Measurements from ENCODE around the gene PIWIL1.

DNA sequence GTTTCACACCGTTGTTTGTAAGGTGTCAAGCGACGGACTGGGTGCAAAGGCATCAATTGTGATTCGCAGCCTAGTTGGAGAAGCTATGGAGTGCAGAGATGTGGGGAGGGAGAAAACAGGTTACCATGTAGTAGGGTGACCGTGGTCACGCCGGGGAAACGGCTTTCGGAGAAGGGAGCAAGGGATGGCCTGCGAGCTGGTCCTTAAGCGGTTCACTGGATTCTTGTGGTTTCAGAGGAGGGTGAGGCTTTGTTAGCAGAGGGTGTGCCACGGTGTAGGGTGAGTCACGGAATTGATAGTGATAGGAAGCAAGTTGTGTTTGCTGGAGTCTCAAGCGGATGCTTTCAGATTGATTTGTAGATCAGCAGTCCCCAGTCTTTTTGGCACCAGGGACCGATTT is 2.3 kb downstream of the PIWIL1 start:
- no peak for TF ChIP-seq POLR2A (IDR thresholded peaks at IDR 0.05; ENCODE audit: low read length)
- TF ChIP-seq GATA1 (IDR thresholded peaks at IDR 0.05; ENCODE audit: low read depth, low read length): no peak

Measured in erythroblast (primary cell).